IPS-20b (cell line): ENCODE results near the gene PDZRN4.

ENCODE experiments used
- H3K27ac ChIP-seq: one replicate; pipeline ENCODE4 v1.5.1; 2013; ENCODE audit warnings: low read length
- H3K27me3 ChIP-seq: 2 replicates; pipeline ENCODE4 v1.6.1; 2013; ENCODE audit warnings: mild to moderate bottlenecking, low read length, inconsistent platforms; ENCODE audit not compliant: insufficient read depth
- H3K36me3 ChIP-seq: 2 replicates; pipeline ENCODE4 v1.6.1; 2013; ENCODE audit warnings: low read depth, mild to moderate bottlenecking, inconsistent platforms, low read length, moderate library complexity; ENCODE audit not compliant: insufficient read depth
- H3K4me1 ChIP-seq: 2 replicates; pipeline ENCODE4 v1.6.1; 2013; ENCODE audit warnings: mild to moderate bottlenecking, control low read depth, inconsistent platforms, low read length, moderate library complexity; ENCODE audit not compliant: insufficient read depth
- H3K4me3 ChIP-seq: 2 replicates; pipeline ENCODE4 v1.5.1; 2013; ENCODE audit warnings: mild to moderate bottlenecking, low read length, inconsistent platforms
- H3K9ac ChIP-seq: 2 replicates; pipeline ENCODE4 v1.6.1; 2013; ENCODE audit warnings: low read depth, mild to moderate bottlenecking, inconsistent platforms, low read length, moderate library complexity
- H3K9me3 ChIP-seq: 2 replicates; pipeline ENCODE4 v1.6.1; 2013; ENCODE audit warnings: mild to moderate bottlenecking, low read depth, low read length, inconsistent platforms; ENCODE audit not compliant: insufficient read depth

PDZRN4 gene

GRCh38 chr12:41486718-41487117, 298.6 kb downstream of the PDZRN4 start:
- Histone ChIP-seq H3K4me1 (peaks cover 3% of the 10 kb centered on the region; the same call in 1 of the 2 replicates), H3K9me3 (no peaks in the 10 kb centered on the region), H3K36me3 (no peaks in the 10 kb centered on the region), H3K9ac (no peak overlapping the region), H3K27me3 (no peaks in the 10 kb centered on the region), H3K27ac (no peak overlapping the region), H3K4me3 (no peak overlapping the region)

GRCh38 chr12:41496009-41496408, 307.9 kb downstream of the PDZRN4 start:
- H3K4me1 ChIP-seq: no peaks in the 10 kb centered on the region
- no peaks in the 10 kb centered on the region for H3K36me3 ChIP-seq
- no peak overlapping the region for H3K27ac ChIP-seq
- no peaks in the 10 kb centered on the region for H3K27me3 ChIP-seq
- no peak overlapping the region for H3K9ac ChIP-seq
- no peaks in the 10 kb centered on the region for H3K9me3 ChIP-seq
- H3K4me3 ChIP-seq: no peak overlapping the region

GRCh38 chr12:41497409-41497808, 309.3 kb downstream of the PDZRN4 start:
- Histone ChIP-seq H3K27ac (no peak overlapping the region), H3K9me3 (no peaks in the 10 kb centered on the region), H3K9ac (no peak overlapping the region), H3K4me3 (no peak overlapping the region), H3K27me3 (no peaks in the 10 kb centered on the region), H3K4me1 (no peaks in the 10 kb centered on the region), H3K36me3 (no peaks in the 10 kb centered on the region)

- H3K4me1 ChIP-seq: no peaks in the 10 kb centered on the region
- H3K9me3 ChIP-seq: no peaks in the 10 kb centered on the region
- no peak overlapping the region for H3K27ac ChIP-seq
- H3K27me3 ChIP-seq: no peaks in the 10 kb centered on the region
- H3K4me3 ChIP-seq: no peak overlapping the region
- H3K36me3 ChIP-seq: no peaks in the 10 kb centered on the region
- no peak overlapping the region for H3K9ac ChIP-seq
These were observed 316.9 kb downstream of the PDZRN4 start for GRCh38 chr12:41504976-41505375.

GRCh38 chr12:41507286-41507685, 319.2 kb downstream of the PDZRN4 start:
- no peaks in the 10 kb centered on the region for H3K27me3 ChIP-seq
- H3K4me3 ChIP-seq: no peak overlapping the region
- H3K4me1 ChIP-seq: no peaks in the 10 kb centered on the region
- H3K9ac ChIP-seq: no peak overlapping the region
- H3K27ac ChIP-seq: no peak overlapping the region
- no peaks in the 10 kb centered on the region for H3K9me3 ChIP-seq
- no peaks in the 10 kb centered on the region for H3K36me3 ChIP-seq

- Histone ChIP-seq H3K4me1 (peaks cover 2% of the 10 kb centered on the region; the same call in 1 of the 2 replicates), H3K9me3 (no peaks in the 10 kb centered on the region), H3K9ac (no peak overlapping the region), H3K36me3 (no peaks in the 10 kb centered on the region), H3K4me3 (no peak overlapping the region), H3K27ac (no peak overlapping the region), H3K27me3 (no peaks in the 10 kb centered on the region)
These were observed 321.3 kb downstream of the PDZRN4 start for GRCh38 chr12:41509271-41510055.

GRCh38 chr12:41510470-41510869, 322.4 kb downstream of the PDZRN4 start:
- peaks cover 5% of the 10 kb centered on the region; the same call in 1 of the 2 replicates for H3K4me1 ChIP-seq

GRCh38 chr12:41511247-41511646, 323.1 kb downstream of the PDZRN4 start:
- Histone ChIP-seq H3K9me3 (no peaks in the 10 kb centered on the region), H3K36me3 (no peaks in the 10 kb centered on the region), H3K27me3 (no peaks in the 10 kb centered on the region), H3K4me3 (no peak overlapping the region), H3K4me1 (peaks cover 9% of the 10 kb centered on the region; the same call in 1 of the 2 replicates), H3K27ac (no peak overlapping the region), H3K9ac (no peak overlapping the region)

More at GRCh38 chr12:41510470-41510869, 322.4 kb downstream of the PDZRN4 start:
- no peaks in the 10 kb centered on the region for H3K27me3 ChIP-seq
- no peaks in the 10 kb centered on the region for H3K9me3 ChIP-seq
- H3K36me3 ChIP-seq: no peaks in the 10 kb centered on the region
- no peak overlapping the region for H3K27ac ChIP-seq
- H3K4me3 ChIP-seq: no peak overlapping the region
- H3K9ac ChIP-seq: no peak overlapping the region

GRCh38 chr12:41512497-41512896, 324.4 kb downstream of the PDZRN4 start:
- no peaks in the 10 kb centered on the region for H3K36me3 ChIP-seq
- H3K27me3 ChIP-seq: no peaks in the 10 kb centered on the region
- H3K9me3 ChIP-seq: no peaks in the 10 kb centered on the region
- H3K4me1 ChIP-seq: peaks cover 12% of the 10 kb centered on the region; the same call in 1 of the 2 replicates
- H3K4me3 ChIP-seq: no peak overlapping the region
- no peak overlapping the region for H3K9ac ChIP-seq
- H3K27ac ChIP-seq: no peak overlapping the region

- H3K4me1 ChIP-seq: peaks cover 12% of the 10 kb centered on the region; the same call in 1 of the 2 replicates
- no peak overlapping the region for H3K4me3 ChIP-seq
- no peaks in the 10 kb centered on the region for H3K36me3 ChIP-seq
- H3K9ac ChIP-seq: no peak overlapping the region
- H3K27me3 ChIP-seq: no peaks in the 10 kb centered on the region
- H3K9me3 ChIP-seq: no peaks in the 10 kb centered on the region
- no peak overlapping the region for H3K27ac ChIP-seq
These were observed 326.1 kb downstream of the PDZRN4 start for GRCh38 chr12:41514021-41514777.

GRCh38 chr12:41514907-41515306, 326.8 kb downstream of the PDZRN4 start:
- no peak overlapping the region for H3K9ac ChIP-seq
- H3K27ac ChIP-seq: no peak overlapping the region
- H3K36me3 ChIP-seq: no peaks in the 10 kb centered on the region
- H3K4me1 ChIP-seq: peaks cover 12% of the 10 kb centered on the region; the same call in 1 of the 2 replicates
- no peak overlapping the region for H3K4me3 ChIP-seq
- H3K27me3 ChIP-seq: no peaks in the 10 kb centered on the region
- no peaks in the 10 kb centered on the region for H3K9me3 ChIP-seq

- Histone ChIP-seq H3K27me3 (no peaks in the 10 kb centered on the region), H3K9ac (no peak overlapping the region), H3K27ac (no peak overlapping the region), H3K4me1 (peaks cover 12% of the 10 kb centered on the region; the same call in 1 of the 2 replicates), H3K9me3 (no peaks in the 10 kb centered on the region), H3K4me3 (no peak overlapping the region), H3K36me3 (no peaks in the 10 kb centered on the region)
These were observed 327.8 kb downstream of the PDZRN4 start for GRCh38 chr12:41515953-41516352.
